Keratinocyte (primary cell): Measurements from ENCODE around the gene TRA2A.

Source experiments
- EZH2 ChIP-seq: IDR thresholded peaks from one replicate; pipeline ENCODE4 v1.6.1; 2012; ENCODE audit warnings: inconsistent platforms, mild to moderate bottlenecking, low read length, moderate library complexity
- TF ChIP-seq, protein P1 (sequence below), 3 experiments: IDR thresholded peaks in 1 of 3; conservative IDR thresholded peaks in 1 of 3; optimal IDR thresholded peaks in 1 of 3; 2 replicates in 2 of 3; 3 replicates in 1 of 3; pipeline versions ENCODE3 to v1.5.1; 2011; ENCODE audit warnings: low read length in 3 of 3, mild to moderate bottlenecking in 3 of 3, moderate library complexity in 2 of 3, control low read depth in 1 of 3, inconsistent platforms in 1 of 3; ENCODE audit not compliant: insufficient read depth in 2 of 3; ENCODE audit errors: extremely low read depth in 1 of 3

DNA sequence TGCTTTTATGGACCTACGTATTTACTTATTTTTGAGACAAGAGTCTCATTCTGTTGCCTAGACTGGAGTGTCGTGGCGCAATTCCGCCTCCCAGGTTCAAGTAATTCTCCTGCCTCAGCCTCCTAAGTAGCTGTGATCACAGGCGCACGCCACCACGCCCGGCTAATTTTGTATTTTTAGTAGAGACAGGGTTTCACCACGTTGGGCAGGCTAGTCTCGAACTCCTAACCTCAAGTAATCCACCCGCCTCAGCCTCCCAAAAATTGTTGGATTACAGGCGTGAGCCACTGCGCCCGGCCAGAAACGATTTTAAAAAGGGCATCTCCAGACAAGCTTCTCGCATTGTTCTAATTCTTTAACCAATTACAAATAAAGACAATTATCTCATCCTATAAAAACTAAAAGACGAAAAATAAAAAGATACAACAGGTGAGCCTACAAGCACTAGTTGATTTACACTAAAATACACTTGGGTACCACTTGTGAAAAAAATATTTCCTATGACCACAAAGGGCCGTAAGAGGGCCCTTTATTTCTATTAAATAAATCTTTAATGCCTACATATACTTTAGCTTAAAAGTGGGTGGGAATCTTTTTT lies 2.4 kb downstream of the TRA2A start:
- TF ChIP-seq, protein P1, sequence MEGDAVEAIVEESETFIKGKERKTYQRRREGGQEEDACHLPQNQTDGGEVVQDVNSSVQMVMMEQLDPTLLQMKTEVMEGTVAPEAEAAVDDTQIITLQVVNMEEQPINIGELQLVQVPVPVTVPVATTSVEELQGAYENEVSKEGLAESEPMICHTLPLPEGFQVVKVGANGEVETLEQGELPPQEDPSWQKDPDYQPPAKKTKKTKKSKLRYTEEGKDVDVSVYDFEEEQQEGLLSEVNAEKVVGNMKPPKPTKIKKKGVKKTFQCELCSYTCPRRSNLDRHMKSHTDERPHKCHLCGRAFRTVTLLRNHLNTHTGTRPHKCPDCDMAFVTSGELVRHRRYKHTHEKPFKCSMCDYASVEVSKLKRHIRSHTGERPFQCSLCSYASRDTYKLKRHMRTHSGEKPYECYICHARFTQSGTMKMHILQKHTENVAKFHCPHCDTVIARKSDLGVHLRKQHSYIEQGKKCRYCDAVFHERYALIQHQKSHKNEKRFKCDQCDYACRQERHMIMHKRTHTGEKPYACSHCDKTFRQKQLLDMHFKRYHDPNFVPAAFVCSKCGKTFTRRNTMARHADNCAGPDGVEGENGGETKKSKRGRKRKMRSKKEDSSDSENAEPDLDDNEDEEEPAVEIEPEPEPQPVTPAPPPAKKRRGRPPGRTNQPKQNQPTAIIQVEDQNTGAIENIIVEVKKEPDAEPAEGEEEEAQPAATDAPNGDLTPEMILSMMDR (optimal IDR thresholded peaks at IDR 0.05 in 1 of 3, IDR thresholded peaks at IDR 0.05 in 1 of 3, conservative IDR thresholded peaks at IDR 0.05 in 1 of 3; ENCODE audit: extremely low read depth in 1 of 3, insufficient read depth in 2 of 3, low read length in 3 of 3) = no peak
- no peak for TF ChIP-seq EZH2
